ENCODE measurements around the gene ARHGAP26.

Gene ARHGAP26

GRCh38 chr5:142753116-142753631 is 17.0 kb upstream of the ARHGAP26 start:
- no peak for DNase-seq

GRCh38 chr5:142754031-142754430 is 16.1 kb upstream of the ARHGAP26 start:
- DNase-seq, result no peak

GRCh38 chr5:142756576-142756975 is 13.6 kb upstream of the ARHGAP26 start:
- DNase-seq, result no peak

GRCh38 chr5:142757564-142757963 is 12.6 kb upstream of the ARHGAP26 start:
- no peak for DNase-seq

- DNase-seq, result no peak
Observed at GRCh38 chr5:142758062-142758795, 11.9 kb upstream of the ARHGAP26 start.

- no peak for DNase-seq
Observed at GRCh38 chr5:142758796-142759145, 11.4 kb upstream of the ARHGAP26 start.

GRCh38 chr5:142763701-142764100 is 6.5 kb upstream of the ARHGAP26 start:
- DNase-seq, result no peak

GRCh38 chr5:142767178-142767577 is 3.0 kb upstream of the ARHGAP26 start:
- no peak for DNase-seq

GRCh38 chr5:142767911-142768310 is 2.3 kb upstream of the ARHGAP26 start:
- no peak for DNase-seq

- no peak for DNase-seq
Observed at GRCh38 chr5:142769251-142769792, 855 bp upstream of the ARHGAP26 start.

- DNase-seq, result peak; percentile 46
Observed at GRCh38 chr5:142770650-142771609, 753 bp downstream of the ARHGAP26 start.

- no peak for DNase-seq
Observed at GRCh38 chr5:142771666-142772065, 1.5 kb downstream of the ARHGAP26 start.

- DNase-seq, result no peak
Observed at GRCh38 chr5:142772446-142773293, 2.5 kb downstream of the ARHGAP26 start.

- DNase-seq, result no peak
Observed at GRCh38 chr5:142777099-142777498, 6.9 kb downstream of the ARHGAP26 start.

- no peak for DNase-seq
Observed at GRCh38 chr5:142777850-142778249, 7.7 kb downstream of the ARHGAP26 start.

GRCh38 chr5:142779163-142779840 is 9.1 kb downstream of the ARHGAP26 start:
- no peak for DNase-seq

GRCh38 chr5:142780871-142781270 is 10.7 kb downstream of the ARHGAP26 start:
- no peak for DNase-seq

- no peak for DNase-seq
Observed at GRCh38 chr5:142782976-142783530, 12.9 kb downstream of the ARHGAP26 start.

- no peak for DNase-seq
Observed at GRCh38 chr5:142783601-142784341, 13.6 kb downstream of the ARHGAP26 start.

- DNase-seq, result no peak
Observed at GRCh38 chr5:142784401-142784955, 14.3 kb downstream of the ARHGAP26 start.
